Panc1 (cell line): ENCODE results near the gene SLC22A15. TPM values are rescaled to one million over a fixed set of nuclear protein-coding genes. Genes with fewer than 3 reads are reported as not detected.

Source experiments
- ATAC-seq: fragments of 200-7000 bp; cut with Tn5 transposase; 2 replicates; pipeline ENCODE4 v1.9.1; 2020; ENCODE audit warnings: mild to moderate bottlenecking, moderate library complexity
- BruUV-seq: library from RNA; stranded (reverse); fragments of 400-500 nt; replicated peaks from 2 replicates; lab custom pipeline; 2021; lab: Mats Ljungman, UMichigan
- CTCF ChIA-PET: fragments of 300-600 bp; sonication (Branson Sonifier 250); formaldehyde crosslinking; loops from one replicate; lab custom pipeline; 2022; ENCODE audit warnings: antibody characterized with exemption; lab: Charles Lee
- POLR2A ChIA-PET: fragments of 300-600 bp; sonication (Branson Sonifier 250); formaldehyde crosslinking; loops from one replicate; lab custom pipeline; 2022; ENCODE audit warnings: antibody characterized with exemption; lab: Charles Lee
- DNase-seq: peaks from one replicate; pipeline ENCODE4 v3.0.0-alpha.2; 2010; ENCODE audit warnings: low read depth, low spot score
- H3K27ac ChIP-seq: 2 replicates; pipeline ENCODE4 v1.5.1; 2011; ENCODE audit warnings: mild to moderate bottlenecking, low read length, inconsistent platforms
- H3K27me3 ChIP-seq: fragments of 200-500 bp; sonication (Bioruptor generic); 2 replicates; pipeline ENCODE4 v1.6.0; 2014; ENCODE audit warnings: low read length, inconsistent platforms; ENCODE audit not compliant: control insufficient read depth, insufficient read depth
- H3K36me3 ChIP-seq: fragments of 200-500 bp; sonication (Bioruptor generic); 2 replicates; pipeline ENCODE4 v1.5.1; 2014; ENCODE audit warnings: inconsistent platforms, mild to moderate bottlenecking, low read length, moderate library complexity; ENCODE audit not compliant: control insufficient read depth, insufficient read depth
- H3K4me1 ChIP-seq: 2 replicates; pipeline ENCODE4 v1.5.1; 2011; ENCODE audit warnings: inconsistent platforms, mild to moderate bottlenecking, low read length, moderate library complexity; ENCODE audit not compliant: control insufficient read depth, insufficient read depth
- H3K4me3 ChIP-seq, 2 experiments: 2 replicates each; pipeline ENCODE4 v1.5.1; 2011 to 2012; ENCODE audit warnings: low read depth in 2 of 2, low read length in 2 of 2, mild to moderate bottlenecking in 2 of 2, inconsistent platforms in 1 of 2, moderate library complexity in 1 of 2
- H3K9me3 ChIP-seq: fragments of 200-500 bp; sonication (Bioruptor generic); 2 replicates; pipeline ENCODE4 v1.5.1; 2014; ENCODE audit warnings: low read depth, mild to moderate bottlenecking, inconsistent platforms, low read length, moderate library complexity; ENCODE audit not compliant: control insufficient read depth, insufficient read depth
- CTCF ChIP-seq: fragments of 450-650 bp; IDR thresholded peaks from 2 replicates; pipeline ENCODE4 v1.5.1; 2017; ENCODE audit warnings: mild to moderate bottlenecking
- POLR2AphosphoS5 ChIP-seq: IDR thresholded peaks from 2 replicates; pipeline ENCODE4 v1.6.1; 2012; ENCODE audit warnings: mild to moderate bottlenecking, low read depth, low read length, moderate library complexity
- SIN3A ChIP-seq: IDR thresholded peaks from 2 replicates; pipeline ENCODE4 v1.6.1; 2012; ENCODE audit warnings: low read depth, mild to moderate bottlenecking, low read length, moderate library complexity, borderline replicate concordance; ENCODE audit not compliant: insufficient read depth
- TCF7L2 ChIP-seq: IDR thresholded peaks from 2 replicates; pipeline ENCODE4 v1.6.1; 2011; ENCODE audit warnings: mild to moderate bottlenecking, low read depth, low read length, inconsistent platforms
- in situ Hi-C: cut with HindIII; loops from 2 replicates; pipeline ENCODE4 v1.10.0; 2016; ENCODE audit warnings: low sequenced_read_pairs, low pct_unique_long_range_greater_than_20kb
- intact Hi-C: fragments of 100-400 bp; cut with micrococcal nuclease; formaldehyde crosslinking; loops from one replicate; pipeline ENCODE4 v1.10.0; 2022; ENCODE audit not compliant: unreplicated experiment
- total RNA-seq: library from RNA; stranded (reverse); gene quantifications from one replicate; pipeline ENCODE4 v1.2.1, GENCODE V29; 2021; ENCODE audit not compliant: unreplicated experiment
- TF ChIP-seq, protein P1 (sequence below), 2 experiments: IDR thresholded peaks; 2 replicates each; pipeline ENCODE4 v1.6.1; 2011 to 2012; ENCODE audit warnings: low read depth in 2 of 2, control low read depth in 1 of 2, low read length in 1 of 2, mild to moderate bottlenecking in 1 of 2, moderate library complexity in 1 of 2; ENCODE audit not compliant: insufficient read depth in 1 of 2

Gene SLC22A15
- total RNA-seq, 1 experiment from 2014 or later, result 0.21 TPM

DNA sequence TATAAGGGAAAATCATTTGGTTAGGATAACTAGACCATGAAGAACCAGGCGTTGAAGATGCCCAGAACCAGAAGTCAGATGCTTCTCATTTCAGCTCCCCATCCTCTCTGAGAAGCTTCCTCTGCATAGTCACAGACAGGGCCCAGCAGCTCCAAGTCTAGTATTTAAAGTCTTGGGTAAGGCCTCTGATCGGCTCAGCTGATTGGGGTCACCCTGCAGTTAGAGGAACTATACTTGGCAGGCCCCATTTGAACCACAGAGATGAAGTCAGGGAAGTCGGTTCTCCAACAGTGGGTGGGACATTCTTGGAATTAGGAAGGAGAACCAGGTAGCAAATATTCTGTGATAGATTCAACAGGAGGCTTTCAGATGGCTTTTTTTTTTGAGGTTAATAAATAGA is 48.3 kb downstream of the SLC22A15 start:
- Histone ChIP-seq H3K27ac (no peak overlapping the region), H3K4me1 (no peaks in the 10 kb centered on the region), H3K36me3 (no peaks in the 10 kb centered on the region), H3K27me3 (no peaks in the 10 kb centered on the region), H3K4me3 (no peak overlapping the region), H3K9me3 (no peaks in the 10 kb centered on the region)
- DNase-seq (no peak), ATAC-seq (no peak)
- intact Hi-C loops (no loop called here), in situ Hi-C loops (no loop called here)
- ChIA-PET CTCF (no interaction called here), POLR2A (no interaction called here)
- no TSS peak for BruUV-seq
- no peak for TF ChIP-seq TCF7L2

DNA sequence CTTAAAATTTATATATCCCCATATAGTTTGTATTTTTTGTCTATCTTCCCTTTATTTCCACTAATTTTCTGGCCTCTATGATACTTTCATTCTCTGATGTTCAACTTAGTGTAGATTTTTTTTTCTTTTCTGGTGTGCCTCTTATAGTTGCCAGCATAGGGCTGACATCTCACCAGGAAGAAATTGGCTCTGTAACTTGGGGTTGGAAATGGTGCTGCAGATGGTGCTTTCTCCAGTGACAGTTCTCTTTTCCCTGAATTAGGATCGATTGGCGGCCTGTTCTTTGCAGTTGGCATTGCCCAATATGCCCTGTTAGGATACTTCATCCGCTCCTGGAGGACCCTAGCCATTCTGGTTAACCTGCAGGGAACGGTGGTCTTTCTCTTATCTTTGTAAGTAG is 50.3 kb downstream of the SLC22A15 start:
- Histone ChIP-seq H3K4me3 (no peak overlapping the region), H3K36me3 (no peaks in the 10 kb centered on the region), H3K4me1 (no peaks in the 10 kb centered on the region), H3K27ac (no peak overlapping the region), H3K9me3 (no peaks in the 10 kb centered on the region), H3K27me3 (no peaks in the 10 kb centered on the region)
- TF ChIP-seq TCF7L2 (no peak), POLR2AphosphoS5 (no peak), SIN3A (no peak), CTCF (no peak)
- TF ChIP-seq, protein P1, sequence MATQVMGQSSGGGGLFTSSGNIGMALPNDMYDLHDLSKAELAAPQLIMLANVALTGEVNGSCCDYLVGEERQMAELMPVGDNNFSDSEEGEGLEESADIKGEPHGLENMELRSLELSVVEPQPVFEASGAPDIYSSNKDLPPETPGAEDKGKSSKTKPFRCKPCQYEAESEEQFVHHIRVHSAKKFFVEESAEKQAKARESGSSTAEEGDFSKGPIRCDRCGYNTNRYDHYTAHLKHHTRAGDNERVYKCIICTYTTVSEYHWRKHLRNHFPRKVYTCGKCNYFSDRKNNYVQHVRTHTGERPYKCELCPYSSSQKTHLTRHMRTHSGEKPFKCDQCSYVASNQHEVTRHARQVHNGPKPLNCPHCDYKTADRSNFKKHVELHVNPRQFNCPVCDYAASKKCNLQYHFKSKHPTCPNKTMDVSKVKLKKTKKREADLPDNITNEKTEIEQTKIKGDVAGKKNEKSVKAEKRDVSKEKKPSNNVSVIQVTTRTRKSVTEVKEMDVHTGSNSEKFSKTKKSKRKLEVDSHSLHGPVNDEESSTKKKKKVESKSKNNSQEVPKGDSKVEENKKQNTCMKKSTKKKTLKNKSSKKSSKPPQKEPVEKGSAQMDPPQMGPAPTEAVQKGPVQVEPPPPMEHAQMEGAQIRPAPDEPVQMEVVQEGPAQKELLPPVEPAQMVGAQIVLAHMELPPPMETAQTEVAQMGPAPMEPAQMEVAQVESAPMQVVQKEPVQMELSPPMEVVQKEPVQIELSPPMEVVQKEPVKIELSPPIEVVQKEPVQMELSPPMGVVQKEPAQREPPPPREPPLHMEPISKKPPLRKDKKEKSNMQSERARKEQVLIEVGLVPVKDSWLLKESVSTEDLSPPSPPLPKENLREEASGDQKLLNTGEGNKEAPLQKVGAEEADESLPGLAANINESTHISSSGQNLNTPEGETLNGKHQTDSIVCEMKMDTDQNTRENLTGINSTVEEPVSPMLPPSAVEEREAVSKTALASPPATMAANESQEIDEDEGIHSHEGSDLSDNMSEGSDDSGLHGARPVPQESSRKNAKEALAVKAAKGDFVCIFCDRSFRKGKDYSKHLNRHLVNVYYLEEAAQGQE (IDR thresholded peaks at IDR 0.05; ENCODE audit: insufficient read depth in 1 of 2, low read depth in 2 of 2, low read length in 1 of 2), result no peak
- ChIA-PET CTCF (no interaction called here), POLR2A (no interaction called here)
- no peak for ATAC-seq
- no TSS peak for BruUV-seq
- in situ Hi-C loops, result no loop called here
- DNase-seq, result no peak
- intact Hi-C loops, result no loop called here

GRCh38 chr1:116031302-116031835 is 55.1 kb downstream of the SLC22A15 start:
- ATAC-seq (no peak), DNase-seq (no peak)
- ChIA-PET POLR2A (no interaction called here), CTCF (no interaction called here)
- intact Hi-C loops (no loop called here), in situ Hi-C loops (no loop called here)
- no peaks in the 10 kb centered on the region for H3K4me1 ChIP-seq
- H3K9me3 ChIP-seq, result no peaks in the 10 kb centered on the region
- no peak overlapping the region for H3K4me3 ChIP-seq
- no peaks in the 10 kb centered on the region for H3K27me3 ChIP-seq
- H3K36me3 ChIP-seq, result no peaks in the 10 kb centered on the region
- no peak overlapping the region for H3K27ac ChIP-seq
- TF ChIP-seq SIN3A (no peak), TCF7L2 (no peak), CTCF (no peak), POLR2AphosphoS5 (no peak)
- TF ChIP-seq, protein P1 (IDR thresholded peaks at IDR 0.05; ENCODE audit: insufficient read depth in 1 of 2, low read depth in 2 of 2, low read length in 1 of 2), result no peak
- no TSS peak for BruUV-seq
